Stimulated activated CD4-positive, alpha-beta T cell treated with anti-CD3 and anti-CD28 coated beads, Interleukin-1b, Interleukin-23, amount 100 ng/mL, for 4 hours (primary cell): Measurements from ENCODE around the gene UPK3B.
"Not testable (repeated sequence)": the region's sequence is repeated elsewhere in the genome, so short reads cannot be mapped to it uniquely, and the experiment has no call there.

Experiments used
- DNase-seq, 2 donors: peaks; one replicate each; pipeline ENCODE4 v3.0.0-alpha.2; 2020; ENCODE audit warnings: low read depth in 2 of 2

Gene UPK3B

DNA sequence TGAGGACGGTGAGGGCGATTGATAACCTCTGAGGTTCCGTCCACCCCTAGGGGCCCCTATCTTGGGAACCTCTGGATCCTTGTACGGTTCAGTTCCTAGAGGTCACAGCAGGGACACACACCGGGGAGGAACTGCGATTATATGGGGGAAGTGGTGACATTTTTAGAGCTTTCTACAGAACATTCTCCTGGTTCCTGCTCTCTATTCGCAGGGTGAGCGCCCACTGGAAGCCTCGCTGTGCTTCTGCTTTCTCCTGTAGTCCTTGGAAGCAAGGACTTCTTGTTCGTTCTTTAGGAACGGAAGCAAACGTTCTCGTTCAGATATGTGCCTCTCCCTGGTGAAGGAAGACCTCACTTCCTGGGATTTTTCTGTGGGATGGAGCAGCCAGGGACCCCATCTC, 22.4 kb upstream of the UPK3B start:
- DNase-seq: not testable (repeated sequence)

GRCh38 chr7:76492139-76492538, 18.2 kb upstream of the UPK3B start:
- DNase-seq: not testable (repeated sequence)

DNA sequence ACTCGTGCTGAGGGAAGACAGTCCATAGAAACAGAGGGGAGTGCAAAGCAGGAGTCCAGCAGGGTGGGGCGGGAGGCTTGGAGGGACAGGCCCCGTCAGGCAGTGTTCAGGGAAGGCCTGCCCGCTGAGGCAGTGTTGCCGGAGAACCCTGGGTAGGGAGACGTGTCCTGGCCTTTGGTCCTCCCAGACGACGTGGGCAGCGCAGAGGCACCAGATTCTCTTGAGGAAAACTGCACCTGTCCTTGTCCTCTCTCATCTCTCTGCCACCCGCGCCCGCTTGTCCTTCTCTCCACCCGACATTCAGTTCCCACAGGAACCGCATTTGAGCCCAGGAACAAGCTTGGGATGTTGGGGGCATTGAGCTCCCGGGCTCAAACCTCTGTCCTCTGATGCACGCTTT, 14.6 kb upstream of the UPK3B start:
- not testable (repeated sequence) for DNase-seq

GRCh38 chr7:76497918-76498582, 12.3 kb upstream of the UPK3B start:
- DNase-seq: not testable (repeated sequence)

GRCh38 chr7:76498583-76499200, 11.7 kb upstream of the UPK3B start:
- DNase-seq: not testable (repeated sequence)

DNA sequence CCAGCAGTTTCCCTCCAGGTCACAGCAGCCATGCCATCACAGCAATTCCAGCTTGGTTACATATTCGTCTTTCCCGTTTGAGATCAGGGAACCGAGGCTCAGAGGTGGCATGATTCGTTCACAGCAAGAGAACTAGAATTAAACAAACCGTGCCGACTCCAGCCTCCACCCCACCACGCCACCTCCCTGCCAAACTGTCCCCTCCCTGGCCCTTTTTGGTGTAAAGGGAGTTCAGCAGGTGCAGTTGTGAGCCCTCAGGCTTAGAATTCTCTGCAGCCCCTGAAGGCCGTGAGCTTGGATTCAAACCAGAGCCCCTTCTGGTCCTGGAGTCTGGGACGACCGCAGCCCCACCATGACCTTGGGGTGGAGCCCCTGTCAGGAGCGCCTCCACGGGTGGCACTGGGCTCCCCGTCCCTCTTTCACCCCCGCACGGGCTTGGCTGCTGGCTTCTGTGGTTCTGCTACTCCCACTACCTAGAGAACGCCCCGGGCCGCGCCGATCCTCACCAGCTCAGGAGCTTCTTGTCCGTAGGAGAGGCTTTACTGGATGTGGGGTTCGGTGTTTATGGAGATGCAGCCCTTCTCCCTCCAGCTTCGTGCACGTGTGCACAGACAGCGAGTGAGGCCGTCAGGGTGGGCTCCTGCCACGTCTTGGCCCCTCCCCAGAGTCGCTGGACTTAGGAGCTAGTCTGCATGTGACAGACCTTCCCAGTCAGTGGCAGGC, 11.0 kb upstream of the UPK3B start:
- not testable (repeated sequence) for DNase-seq

- DNase-seq: not testable (repeated sequence)
These were observed 10.5 kb upstream of the UPK3B start for GRCh38 chr7:76499924-76500241.

GRCh38 chr7:76502224-76502623, 8.1 kb upstream of the UPK3B start:
- not testable (repeated sequence) for DNase-seq

DNA sequence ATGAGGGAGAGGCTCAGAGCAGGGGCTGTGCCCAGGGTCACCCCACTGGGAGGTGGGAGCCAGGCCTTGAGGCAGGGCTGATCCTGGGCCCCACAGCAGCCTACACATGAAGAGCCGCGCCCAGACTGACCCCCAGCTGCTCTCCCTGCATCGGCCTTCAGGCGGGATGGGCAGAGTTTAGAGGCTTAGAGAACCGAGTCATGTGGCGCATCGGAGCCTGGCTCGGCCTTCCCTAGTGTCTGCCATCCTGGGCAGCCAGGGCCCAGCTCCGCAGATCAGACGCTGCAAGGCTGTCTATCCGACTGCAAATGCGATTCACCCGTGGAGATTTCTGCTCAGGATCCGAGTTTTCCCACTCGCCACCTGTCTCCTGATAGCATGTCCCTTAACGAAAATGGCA, 7.5 kb upstream of the UPK3B start:
- DNase-seq: not testable (repeated sequence)

- DNase-seq: not testable (repeated sequence)
These were observed 7.1 kb upstream of the UPK3B start for GRCh38 chr7:76503244-76503643.

GRCh38 chr7:76504351-76505167, 5.8 kb upstream of the UPK3B start:
- not testable (repeated sequence) for DNase-seq

DNA sequence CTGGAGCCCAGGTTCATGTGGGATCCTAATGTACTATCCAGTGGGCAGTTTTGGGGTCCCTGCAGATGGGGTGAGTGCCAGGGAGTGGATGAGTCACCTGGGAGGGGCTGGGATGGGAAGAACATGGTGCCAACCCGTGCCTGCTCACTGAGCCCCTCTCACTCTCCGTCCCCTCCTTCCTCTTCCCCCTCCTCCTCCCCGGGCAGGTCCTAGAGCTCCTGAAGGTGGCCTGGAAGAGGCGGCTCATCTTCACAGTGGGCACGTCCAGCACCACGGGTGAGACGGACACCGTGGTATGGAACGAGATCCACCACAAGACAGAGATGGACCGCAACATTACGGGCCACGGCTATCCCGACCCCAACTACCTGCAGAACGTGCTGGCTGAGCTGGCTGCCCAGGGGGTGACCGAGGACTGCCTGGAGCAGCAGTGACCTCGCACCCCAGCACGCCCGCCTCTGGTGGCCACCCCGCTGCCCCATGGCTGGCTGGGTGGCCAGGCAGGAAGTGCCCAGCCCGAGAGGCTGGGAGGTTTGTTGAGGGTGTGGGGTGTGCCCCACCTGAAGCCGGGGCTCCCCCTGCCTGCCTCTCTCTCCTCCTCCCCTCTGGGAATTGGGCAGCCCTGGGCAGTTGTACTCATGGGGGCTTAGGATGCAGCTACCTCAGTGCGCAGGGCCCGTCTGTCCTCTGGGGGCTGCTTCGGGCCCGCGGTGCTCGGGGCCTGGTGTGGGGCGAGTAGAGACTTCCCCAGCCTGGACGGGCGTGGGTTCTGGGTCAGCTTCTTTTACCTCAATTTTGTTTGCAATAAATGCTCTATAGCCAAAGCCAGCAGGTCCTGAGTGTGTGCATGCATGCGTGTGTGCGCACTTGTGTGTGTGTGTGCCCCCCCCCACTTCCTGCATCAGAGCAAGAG, 4.9 kb upstream of the UPK3B start:
- no peak for DNase-seq

DNA sequence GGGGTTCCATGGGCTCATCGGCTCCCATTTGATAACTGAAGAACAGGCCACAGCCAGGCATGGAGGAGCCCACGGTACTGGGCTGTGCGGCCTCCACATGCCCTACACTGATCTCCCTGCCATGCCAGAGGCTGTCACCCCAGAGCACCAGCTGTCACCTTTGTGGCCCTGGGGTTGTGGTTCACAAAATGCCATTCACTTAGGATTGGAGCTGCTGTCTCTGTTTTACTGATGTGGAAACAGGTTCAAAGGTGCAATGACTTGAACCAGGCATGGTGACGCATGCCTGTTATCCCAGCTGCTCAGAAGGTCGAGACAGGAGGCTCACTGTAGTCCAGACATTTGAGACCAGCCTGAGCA, 4.3 kb upstream of the UPK3B start:
- no peak for DNase-seq

GRCh38 chr7:76506643-76507042, 3.7 kb upstream of the UPK3B start:
- DNase-seq: not testable (repeated sequence)

- DNase-seq: no peak
These were observed 2.5 kb upstream of the UPK3B start for GRCh38 chr7:76507723-76508406.

DNA sequence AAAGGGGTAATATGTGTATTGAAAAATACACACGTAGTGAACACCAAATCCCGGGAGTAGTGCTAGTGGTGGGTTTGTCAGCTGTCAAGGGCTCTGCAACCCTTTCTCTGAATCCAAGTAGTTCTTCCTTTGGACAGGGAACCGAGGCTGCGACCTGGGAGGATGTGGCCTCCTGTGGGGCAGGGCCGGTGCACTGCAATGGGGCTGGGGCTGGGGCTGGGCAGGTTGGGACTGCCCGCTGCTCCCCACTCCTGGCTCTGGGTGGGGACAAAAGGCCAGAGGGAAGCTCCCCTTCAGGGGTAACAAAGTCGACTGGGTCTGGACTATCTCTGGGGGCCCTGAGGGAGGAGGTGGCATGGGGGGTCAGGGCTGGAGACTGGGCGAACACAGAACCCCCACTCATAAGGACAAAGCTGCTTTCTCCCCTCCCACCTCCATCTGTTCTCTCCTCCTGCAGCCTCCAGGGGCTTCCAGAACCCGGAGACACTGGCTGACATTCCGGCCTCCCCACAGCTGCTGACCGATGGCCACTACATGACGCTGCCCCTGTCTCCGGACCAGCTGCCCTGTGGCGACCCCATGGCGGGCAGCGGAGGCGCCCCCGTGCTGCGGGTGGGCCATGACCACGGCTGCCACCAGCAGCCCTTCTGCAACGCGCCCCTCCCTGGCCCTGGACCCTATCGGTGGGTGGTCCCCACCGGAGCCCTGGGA, 1.0 kb downstream of the UPK3B start:
- not testable (repeated sequence) for DNase-seq

DNA sequence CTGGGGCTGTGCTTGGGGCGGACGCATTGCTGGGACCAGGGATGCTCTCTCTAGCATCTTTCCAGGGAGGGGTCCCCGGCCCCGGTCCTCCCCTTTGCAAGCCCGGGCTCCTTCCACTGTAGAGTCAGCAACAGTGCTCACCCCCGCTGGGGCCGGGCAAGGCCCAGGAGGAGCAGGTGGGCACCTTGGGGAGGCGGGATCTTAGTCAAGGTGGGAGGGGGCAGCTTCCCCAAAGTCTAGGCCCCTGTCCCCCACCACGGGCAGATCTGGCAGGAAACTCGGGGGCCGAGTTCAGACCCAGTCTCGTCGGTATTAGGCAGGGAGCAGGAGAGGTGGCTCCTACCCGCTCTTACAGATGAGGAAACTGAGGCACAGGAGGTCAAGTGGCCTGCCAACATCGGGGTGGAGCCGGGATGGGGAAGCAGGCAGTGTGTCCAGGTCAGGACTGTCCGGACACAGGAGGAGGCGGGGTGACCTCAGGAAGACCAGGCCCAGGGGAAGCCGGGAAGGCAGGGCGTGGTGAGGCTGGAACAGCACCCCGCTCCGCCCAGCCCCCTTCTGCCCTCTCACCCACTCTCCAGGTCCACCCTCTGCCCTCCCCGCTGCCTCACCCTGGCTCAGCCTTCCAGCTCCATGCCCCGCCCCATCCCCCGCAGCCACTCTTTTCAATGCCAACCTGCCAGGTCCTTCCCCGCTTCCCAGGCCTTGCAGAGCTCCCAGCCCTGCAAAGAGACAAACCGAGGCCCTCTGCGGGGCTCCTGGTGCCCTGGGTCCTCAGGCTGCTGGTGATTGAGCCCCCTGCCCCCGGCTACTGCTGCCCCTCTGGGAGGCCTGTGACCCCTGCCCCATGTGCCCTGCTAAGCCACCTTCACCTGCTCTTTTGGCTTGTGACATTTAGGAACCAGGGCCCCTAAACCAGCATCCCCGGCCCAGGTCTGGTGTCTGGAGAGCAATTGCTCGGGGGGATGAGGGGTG, 1.8 kb downstream of the UPK3B start:
- DNase-seq: not testable (repeated sequence)

DNA sequence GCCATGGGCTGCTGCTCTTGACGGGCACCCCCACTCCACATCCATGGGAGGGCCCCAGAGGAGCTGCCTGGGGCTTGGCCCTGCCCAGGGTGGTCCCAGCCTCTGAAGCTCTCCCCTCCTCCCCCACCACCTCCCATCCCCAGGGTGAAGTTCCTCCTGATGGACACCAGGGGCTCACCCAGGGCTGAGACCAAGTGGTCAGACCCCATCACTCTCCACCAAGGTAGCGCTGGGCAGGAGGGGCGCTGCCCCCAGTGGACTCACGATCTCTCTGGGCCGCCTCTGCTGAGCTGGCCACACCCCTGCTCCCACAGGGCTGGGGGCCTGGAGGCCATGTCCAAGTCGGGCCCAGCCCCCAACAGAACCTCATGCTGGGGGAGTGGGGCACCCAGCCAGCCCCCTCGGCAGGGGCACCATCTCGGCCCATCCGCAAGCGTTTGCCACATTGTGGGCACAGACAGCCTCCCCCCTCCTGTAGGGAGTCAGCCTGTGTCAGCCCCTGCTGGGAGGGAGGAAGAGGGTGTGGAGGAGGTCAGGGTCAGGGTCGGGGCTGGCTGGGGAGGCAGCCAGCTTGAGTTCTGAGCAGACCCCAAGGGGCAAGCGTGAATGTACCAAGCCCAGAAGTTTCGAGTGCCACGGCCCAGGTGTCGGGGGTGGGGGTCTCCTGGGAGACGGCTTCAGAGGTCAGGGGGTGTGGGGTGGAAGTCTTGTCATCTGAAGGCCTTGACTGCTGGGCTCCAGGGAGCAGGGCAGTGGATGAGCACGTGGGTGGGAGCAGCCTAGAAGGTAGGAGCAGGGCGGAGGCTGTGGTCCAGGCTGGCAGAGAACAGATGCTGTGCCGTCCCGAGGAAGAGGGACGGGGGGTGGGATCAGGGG, 2.8 kb downstream of the UPK3B start:
- no peak for DNase-seq
